ENCODE measurements around the gene E4F1.

- TF ChIP-seq CTCF (IDR thresholded peaks at IDR 0.05 in 2 of 3, conservative IDR thresholded peaks at IDR 0.05 in 1 of 3; ENCODE audit: insufficient read depth in 2 of 3, low read depth in 1 of 3, low read length in 3 of 3): no peak
- no peak for TF ChIP-seq HCFC1 (IDR thresholded peaks at IDR 0.05; ENCODE audit: low read depth, low read length)
- no peak for TF ChIP-seq ZNF583 (CRISPR knock-in tag; IDR thresholded peaks at IDR 0.05)
Measured at GRCh38 chr16:2180962-2181923, 42.1 kb upstream of the E4F1 start.

Measured in K562 (cell line).